GM18909 (cell line): ENCODE measurements around the gene PHLDB1.

ENCODE experiments used
- ATAC-seq: cut with Tn5 transposase; IDR thresholded peaks from one replicate; pipeline ENCODE4 v1.9.1; 2021; ENCODE audit warnings: mild to moderate bottlenecking; ENCODE audit not compliant: unreplicated experiment, poor library complexity

Gene PHLDB1

DNA sequence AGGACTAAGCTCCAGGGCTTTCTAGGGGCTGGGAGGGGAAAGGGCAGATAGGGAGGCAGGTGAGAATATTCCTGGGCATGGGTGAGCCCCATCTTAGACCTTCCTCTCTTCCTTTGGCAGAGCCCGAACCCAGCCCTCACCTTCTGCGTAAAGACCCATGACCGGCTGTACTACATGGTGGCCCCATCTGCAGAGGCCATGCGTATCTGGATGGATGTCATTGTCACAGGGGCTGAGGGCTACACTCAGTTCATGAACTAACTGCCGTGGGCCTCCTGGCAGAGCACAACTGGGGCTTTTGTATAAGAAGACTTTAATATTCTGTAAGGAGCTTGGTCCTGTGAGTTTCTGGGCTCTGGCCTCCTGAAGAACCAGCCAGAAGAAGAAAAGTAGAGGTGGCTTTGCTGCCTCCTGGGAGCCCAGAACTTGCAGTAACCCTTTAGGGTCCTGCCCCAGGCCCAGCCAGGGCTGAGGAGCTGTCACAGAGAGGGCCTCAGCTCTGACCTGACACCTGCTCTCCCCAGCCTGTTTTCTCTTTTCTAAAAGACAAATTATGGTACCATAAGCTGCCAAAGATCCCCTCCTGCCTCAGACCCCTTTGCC lies 49.2 kb downstream of the PHLDB1 start:
- no peak for ATAC-seq

- ATAC-seq = no peak
Measured at GRCh38 chr11:118657238-118657637, 49.8 kb downstream of the PHLDB1 start.

DNA sequence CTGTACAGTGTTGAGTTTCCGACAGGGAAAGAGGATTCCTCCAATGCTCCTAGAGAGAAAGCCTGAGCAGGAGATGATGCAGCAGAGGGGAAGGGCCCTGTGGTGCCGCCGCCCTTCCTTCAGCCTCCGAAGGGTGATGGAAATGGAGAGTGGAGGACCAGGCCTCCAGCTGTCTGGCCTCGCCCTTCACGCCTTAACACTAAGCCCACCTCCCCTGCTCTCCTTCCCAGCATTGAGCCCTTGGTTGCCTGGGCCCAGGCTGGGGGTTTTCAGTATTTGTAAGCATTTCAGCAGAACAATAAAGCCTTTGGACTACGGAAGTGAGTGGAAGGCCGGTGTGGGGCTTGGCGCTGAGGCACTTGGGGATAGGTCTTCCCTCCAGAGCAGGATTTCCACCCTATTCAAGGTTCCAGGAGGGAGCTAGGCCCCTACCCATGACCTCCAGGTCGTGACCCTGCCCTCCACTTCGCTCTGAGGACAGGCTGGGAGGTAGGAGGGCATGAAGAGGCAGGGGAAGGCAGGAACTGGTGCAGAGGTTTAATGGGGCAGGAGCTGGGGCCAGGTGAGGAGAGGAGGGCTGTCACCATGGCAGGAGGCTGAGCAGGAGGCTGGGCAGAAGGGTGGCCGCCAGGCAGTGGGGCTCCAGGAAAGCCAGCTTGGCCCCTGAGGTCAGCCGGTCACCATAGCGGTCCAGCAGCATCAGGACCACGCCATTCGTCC lies 50.5 kb downstream of the PHLDB1 start:
- no peak for ATAC-seq

DNA sequence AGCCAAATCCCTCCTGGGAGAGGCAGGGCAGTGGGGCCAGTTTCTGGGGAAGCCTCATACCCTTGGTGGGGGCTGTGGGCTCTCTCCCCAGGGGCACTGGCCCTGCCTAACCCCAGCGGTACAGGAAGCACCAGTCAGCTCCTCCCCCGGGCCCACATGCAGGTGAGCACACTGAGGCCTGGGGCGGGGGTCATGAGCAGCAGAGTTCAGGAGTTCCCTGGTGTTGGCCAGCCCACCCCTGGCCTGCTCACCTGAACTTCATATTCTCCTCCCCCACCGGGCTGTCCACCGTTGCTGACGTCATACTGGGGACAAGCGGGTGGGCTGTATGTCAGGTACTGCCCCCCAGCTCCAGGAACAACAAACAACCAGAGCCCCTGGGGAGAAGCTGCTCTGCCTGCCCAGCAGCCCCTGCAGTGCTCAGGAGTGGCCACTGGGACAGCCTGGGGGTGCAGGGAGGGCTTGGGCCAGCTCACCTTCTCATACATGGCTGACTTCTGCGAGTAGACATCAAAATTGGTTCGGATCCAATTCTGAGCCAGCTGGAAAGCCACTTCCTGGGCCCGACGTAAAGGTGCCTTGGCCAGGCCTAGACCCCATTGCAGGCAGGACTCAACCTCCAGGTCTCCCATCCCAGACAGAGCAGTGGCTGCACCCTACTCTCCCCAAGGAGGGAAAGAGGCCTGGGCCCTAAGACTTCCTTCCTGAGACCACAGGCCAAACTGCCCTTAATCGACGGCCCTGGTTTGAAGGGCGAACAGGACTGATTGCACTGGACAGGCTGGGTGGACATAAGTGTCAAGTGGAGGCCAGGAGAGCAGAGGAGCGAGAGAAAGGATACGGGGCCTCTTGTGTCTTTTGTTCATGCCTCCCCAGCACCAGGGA lies 51.3 kb downstream of the PHLDB1 start:
- ATAC-seq = no peak

DNA sequence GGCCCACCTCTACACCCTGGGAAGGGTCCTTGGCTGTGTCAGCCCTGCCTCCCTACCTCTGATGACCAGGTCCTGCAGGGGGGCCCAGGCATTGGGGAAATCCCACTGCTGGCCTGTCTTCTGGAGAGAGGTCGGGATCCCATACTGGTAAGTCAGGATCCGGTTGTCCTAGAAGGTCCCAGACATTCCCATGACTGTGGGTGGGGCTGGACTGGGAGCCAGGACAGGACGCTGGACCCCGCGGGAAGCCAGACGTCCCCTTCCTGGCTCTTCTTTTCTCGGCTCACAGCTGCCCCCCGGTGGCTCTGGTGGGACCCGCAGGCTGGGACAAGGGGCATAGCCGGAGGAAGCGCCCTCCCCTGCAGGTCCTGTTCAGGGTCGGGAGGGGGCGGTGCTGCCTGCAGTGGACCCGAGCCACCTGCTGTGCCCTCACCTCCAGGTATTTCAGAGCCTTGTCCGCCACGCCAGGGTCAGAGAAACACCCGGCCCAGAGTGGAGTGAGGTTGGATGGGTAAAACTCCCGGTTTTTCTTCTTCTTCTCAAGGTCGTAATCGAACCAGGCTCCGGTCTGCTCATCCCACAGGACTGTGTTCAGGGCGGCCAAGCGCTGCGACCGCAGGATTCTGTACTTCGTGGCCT lies 52.0 kb downstream of the PHLDB1 start:
- ATAC-seq = peak; percentile 75

DNA sequence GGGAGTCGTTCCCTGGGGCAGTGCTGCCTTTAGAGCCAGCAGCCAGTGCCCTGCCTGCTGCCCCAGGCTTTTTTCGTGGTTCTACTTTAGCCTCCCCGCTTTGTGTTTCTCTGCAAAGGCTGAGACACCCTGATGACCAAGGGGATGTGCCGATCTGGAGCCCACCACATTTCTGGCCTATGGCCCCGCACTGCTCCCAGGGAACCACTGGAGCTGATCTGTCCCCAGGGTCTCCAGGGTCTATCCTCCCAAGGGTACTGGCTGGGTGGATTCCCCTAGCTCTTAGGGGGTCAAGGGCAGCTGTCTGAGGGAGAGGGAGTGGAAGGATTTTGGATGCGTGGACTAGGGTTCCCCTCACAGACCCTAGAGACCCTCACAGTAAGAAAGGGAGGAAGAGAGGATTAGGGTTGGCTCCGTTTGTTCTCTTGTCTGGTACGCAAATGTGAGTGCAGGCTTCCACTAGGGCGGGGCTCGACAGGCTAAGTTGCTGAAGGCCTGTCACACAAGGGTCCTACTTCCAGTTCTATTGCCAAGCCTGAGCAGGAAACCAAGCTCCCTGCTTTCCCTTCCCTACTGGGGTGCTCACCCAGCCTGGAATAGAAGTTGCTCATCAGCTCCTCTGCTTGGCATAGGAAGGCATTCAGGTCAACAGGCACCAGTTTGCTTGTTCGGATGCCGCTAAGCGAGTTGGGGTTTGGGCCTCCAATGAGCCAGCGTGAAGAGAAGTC lies 52.7 kb downstream of the PHLDB1 start:
- ATAC-seq = no peak

DNA sequence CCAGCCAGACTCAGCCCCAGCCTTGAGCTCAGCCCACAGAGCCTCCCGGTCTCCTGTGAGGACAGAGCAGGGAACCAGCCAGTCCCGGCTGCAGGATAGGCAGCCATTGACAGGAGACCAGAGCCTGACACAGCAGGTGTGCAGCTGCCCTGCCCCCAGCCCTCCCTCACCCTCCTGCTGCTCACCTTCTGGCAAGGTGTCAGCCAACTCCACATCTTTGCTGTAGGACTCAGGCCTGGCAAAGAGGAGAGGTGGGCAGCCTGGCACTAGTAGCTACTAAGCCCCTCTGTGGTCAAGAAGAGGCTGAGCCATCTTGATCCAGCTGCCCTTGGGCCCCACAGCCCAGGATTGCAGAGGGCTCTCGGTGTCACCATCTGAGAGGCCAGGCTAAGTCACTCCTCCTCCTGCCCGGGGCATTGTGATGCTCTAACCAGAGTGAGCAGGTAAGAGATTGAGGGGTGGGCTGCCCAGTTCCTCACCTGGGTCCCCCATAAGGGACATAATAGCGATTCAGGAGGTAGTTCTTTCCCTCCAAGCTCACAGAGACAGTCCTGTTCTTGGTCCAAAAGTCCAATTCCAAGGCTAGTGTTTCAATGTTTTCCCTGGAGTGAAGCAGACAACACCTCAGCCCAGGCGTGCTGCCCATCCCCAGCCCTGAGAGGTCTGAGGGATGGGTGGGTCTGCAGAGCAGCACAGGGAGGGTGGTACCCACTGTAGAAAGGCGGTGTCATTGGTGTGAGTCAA lies 53.4 kb downstream of the PHLDB1 start:
- ATAC-seq = no peak

- no peak for ATAC-seq
Measured at GRCh38 chr11:118661425-118662301, 54.2 kb downstream of the PHLDB1 start.

DNA sequence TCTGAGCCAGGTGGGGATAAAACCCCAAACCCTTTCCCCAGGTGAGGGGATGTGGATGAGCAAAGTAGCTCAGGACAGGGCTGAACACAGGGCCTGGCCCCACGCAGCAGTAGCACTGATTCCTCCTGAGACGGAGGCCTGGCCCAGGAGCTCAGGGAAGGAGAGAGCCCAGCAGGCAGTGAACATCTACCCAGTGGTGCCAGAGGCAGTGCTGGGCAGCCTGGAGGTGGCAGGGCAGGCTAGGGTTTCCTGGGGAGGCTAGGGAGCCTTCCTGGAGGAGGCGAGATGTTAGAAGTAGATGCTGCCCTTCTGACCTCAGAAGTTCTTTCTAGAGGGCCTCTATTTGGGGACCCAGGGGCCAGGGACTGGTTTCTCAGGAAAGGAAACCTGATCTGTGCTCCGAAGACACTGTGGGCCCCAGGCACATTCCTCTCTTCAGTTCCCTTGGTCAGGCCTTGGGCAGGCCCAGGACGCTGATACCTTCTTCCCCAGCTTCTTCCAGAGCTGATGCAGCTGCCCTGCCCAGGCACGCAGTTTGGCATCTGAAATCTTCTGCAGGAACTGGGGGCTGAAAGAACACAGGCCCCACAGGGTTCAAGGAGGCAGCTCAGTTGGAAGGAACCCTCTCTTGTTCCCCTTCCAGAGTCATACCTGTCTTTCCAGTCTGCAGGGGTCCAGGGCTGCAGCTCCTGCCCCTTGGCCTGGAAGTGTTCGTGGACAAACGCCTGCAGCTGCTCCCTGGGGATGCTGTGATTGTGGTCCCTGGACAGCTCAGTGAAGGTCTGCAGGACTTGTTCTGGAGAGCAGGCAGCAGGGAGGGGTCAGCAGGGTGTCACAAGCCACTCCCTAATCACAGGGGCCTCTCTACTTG lies 55.2 kb downstream of the PHLDB1 start:
- no peak for ATAC-seq

DNA sequence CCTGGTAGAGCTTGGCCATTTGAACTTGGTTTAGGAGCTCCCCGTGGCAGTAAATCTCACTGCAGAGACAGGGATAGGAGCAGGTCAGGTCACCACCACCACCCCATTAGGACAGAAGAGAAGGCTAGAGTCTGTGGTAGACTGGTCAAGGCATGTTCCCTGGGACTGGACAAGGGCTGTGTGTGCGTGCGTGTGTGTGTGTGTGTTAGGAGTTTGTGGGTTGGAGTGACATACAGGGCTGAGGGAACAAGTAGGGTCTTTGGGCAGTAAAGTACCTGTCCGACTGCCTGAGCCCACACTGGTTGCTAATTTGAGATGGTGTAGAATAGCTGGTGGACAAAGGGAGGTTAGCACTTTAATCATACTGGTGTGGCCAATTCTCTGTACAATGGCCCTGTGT lies 56.0 kb downstream of the PHLDB1 start:
- ATAC-seq = no peak

GRCh38 chr11:118663902-118664301 lies 56.5 kb downstream of the PHLDB1 start:
- ATAC-seq = no peak

DNA sequence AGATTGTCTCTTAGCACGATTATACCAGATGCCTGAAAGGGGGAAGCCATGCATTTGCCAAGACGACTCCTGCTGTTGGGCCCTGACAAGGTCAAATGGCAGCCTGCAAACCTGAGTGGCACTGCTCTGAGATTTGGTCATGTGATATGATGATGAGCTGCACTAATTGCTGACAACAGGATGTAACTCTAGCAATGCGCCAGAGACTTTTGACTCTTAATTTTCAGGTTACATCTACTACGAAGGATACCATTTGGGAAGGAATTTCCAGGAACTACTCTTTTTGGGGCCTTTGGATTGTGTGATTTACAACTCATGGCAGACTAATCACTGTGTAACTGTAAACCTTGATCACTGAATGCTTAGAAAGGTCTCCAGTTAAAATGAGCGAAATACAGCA lies 59.0 kb downstream of the PHLDB1 start:
- ATAC-seq = no peak

- no peak for ATAC-seq
Measured at GRCh38 chr11:118670063-118670462, 62.6 kb downstream of the PHLDB1 start.

DNA sequence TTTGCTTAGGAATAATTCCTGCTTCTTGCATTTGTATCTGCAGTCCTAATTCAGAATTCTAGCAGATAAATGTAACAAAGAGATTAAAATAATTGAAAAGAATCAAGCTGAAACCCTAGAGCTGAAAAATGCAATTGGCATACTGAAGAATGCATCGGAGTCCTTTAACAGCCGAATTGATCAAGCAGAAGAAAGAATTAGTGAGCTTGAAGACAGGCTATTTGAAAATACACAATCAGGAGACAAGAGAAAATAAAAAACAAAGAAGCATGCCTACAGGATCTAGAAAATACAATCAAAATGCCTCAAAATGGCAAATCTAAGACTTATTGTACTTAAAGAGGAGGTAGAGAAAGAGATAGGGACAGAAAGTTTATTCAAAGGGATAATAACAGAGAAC lies 63.8 kb downstream of the PHLDB1 start:
- no peak for ATAC-seq

- no peak for ATAC-seq
Measured at GRCh38 chr11:118672846-118673245, 65.4 kb downstream of the PHLDB1 start.

GRCh38 chr11:118673361-118674081 lies 66.1 kb downstream of the PHLDB1 start:
- ATAC-seq = no peak

- ATAC-seq = no peak
Measured at GRCh38 chr11:118674082-118674435, 66.6 kb downstream of the PHLDB1 start.
